T47D (cell line): ENCODE results near the gene HESX1.
A peak's percentile ranks its signal among the peaks of the same experiment; 100 is the strongest.

Source experiments
- DNase-seq, 2 experiments: peaks; one replicate each; pipeline versions ENCODE4 v3.0.0 to v3.0.0-alpha.2; 2011 to 2012; ENCODE audit warnings: low read depth in 1 of 2, low spot score in 1 of 2
- JUND ChIP-seq: IDR thresholded peaks from 2 replicates; pipeline ENCODE4 v1.6.1; 2012; ENCODE audit warnings: low read depth
- in situ Hi-C: cut with HindIII; loops from 2 replicates; pipeline ENCODE4 v1.10.0; 2016; ENCODE audit warnings: low sequenced_read_pairs, low pct_unique_long_range_greater_than_20kb

Gene HESX1

GRCh38 chr3:57192028-57192427, 7.8 kb downstream of the HESX1 start:
- no peak for DNase-seq
- in situ Hi-C loops: no loop called here
- no peak for TF ChIP-seq JUND

GRCh38 chr3:57184526-57184925, 15.3 kb downstream of the HESX1 start:
- TF ChIP-seq JUND: no peak
- in situ Hi-C loops: no loop called here
- DNase-seq: no peak

DNA sequence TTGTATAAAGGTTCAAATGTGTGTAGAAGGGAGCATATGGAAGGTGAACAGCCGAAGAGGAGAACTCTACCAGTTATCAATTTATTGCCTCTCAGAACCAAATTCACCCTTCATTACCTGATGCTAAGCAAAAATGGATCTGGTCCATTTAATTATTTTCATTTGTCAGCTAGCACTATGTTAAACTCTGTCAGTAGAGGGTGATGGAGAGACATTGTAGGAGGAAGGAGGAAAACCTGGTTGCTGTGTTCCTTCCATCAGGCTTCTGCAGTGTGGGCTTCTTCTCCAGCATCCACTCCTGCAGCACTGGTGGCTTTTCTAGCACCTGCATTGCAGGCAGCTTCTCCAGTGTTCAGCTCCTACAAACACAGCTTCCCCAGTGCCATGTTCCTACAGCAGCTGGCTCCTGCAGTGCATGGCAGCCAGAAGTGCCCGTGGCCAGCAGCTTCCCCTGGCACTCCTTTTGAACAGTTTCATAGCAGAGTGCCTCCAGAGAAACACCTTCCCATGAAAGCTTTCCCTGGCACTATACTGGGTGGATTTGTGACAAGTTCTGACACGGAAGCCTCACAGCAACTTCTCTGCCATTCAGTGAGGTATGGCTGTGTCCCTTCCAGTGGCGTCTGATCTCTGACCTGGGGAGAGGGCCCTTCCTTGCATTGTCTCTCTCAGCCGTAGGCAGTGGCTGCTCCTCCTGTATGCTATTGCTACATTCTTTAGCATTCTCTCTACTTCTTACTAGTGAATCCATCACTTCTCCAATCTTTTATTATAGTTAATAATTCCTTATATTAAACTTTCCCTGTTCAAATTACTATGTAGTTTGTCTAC, 20.0 kb downstream of the HESX1 start:
- no peak for TF ChIP-seq JUND
- in situ Hi-C loops: no loop called here
- peak in 1 of 2 experiments; percentile 55 for DNase-seq

DNA sequence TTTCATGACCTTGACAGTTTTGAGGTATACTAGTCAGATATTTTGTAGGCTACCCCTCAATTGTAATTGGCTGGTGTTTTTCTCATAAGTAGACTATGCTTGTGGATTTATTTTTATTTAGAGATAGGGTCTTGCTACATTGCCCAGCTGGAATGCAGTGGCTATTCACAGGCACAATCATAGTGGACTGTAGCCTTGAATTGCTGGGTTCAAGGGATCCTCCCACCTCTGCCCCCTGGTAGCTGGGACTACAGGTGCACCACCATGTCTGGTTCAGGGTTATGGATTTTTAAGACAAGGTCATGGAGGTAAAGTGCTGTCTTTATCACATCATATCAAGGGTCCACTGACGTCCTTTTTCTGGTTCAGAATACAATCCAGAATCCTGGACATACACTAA, 23.7 kb downstream of the HESX1 start:
- DNase-seq: no peak
- TF ChIP-seq JUND: no peak
- in situ Hi-C loops: no loop called here

GRCh38 chr3:57173687-57174086, 26.1 kb downstream of the HESX1 start:
- TF ChIP-seq JUND: no peak
- in situ Hi-C loops: no loop called here
- DNase-seq: no peak

GRCh38 chr3:57170946-57171345, 28.8 kb downstream of the HESX1 start:
- TF ChIP-seq JUND: no peak
- in situ Hi-C loops: no loop called here
- no peak for DNase-seq

- in situ Hi-C loops: no loop called here
- DNase-seq: peak; percentile 39 to 76
- no peak for TF ChIP-seq JUND
Observed at GRCh38 chr3:57169872-57170623, 29.7 kb downstream of the HESX1 start.

- no peak for DNase-seq
- in situ Hi-C loops: no loop called here
- no peak for TF ChIP-seq JUND
Observed at GRCh38 chr3:57169108-57169507, 30.7 kb downstream of the HESX1 start.

DNA sequence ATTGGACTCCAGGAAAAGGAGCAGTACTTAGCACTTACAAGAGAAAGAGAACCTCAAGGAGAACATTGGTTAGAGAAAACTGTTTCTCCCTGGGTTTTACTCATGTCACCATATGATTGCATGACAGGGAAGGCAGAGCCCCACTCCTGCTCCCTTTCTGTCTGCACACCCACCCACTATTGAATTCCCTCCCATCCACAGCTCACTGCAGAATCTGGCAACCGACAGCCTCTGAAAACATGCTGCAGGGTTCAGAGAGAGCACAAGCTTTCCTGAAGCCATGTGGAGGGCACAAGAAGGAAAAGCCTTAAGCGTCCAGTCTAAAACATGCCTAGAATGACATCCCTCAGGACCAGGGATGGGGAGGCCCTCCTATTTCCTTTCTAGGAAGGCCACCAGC, 31.6 kb downstream of the HESX1 start:
- in situ Hi-C loops: no loop called here

GRCh38 chr3:57166660-57167059, 33.1 kb downstream of the HESX1 start:
- no peak for DNase-seq
- no peak for TF ChIP-seq JUND
- in situ Hi-C loops: no loop called here

More for the DNA sequence above, 31.6 kb downstream of the HESX1 start:
- no peak for TF ChIP-seq JUND
- no peak for DNase-seq

DNA sequence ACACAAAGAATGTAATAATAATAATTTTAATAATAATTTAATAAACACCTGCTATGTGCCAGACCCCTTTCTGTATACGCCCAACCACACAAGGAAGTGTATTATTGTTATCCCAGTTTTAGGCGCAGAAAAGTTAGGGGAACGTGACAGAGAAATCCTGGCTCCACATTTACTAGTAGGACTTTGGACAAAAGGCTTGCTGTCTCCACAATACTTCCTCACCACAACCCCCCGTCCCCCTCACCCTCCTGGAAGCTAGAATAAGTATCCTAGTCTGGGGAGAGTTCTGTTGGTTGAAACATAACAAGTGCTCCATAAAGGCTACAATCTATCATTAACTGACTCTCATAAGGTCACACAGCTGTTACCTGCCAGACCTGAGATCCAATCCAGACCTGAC, 34.1 kb downstream of the HESX1 start:
- in situ Hi-C loops: no loop called here
- DNase-seq: no peak
- no peak for TF ChIP-seq JUND

DNA sequence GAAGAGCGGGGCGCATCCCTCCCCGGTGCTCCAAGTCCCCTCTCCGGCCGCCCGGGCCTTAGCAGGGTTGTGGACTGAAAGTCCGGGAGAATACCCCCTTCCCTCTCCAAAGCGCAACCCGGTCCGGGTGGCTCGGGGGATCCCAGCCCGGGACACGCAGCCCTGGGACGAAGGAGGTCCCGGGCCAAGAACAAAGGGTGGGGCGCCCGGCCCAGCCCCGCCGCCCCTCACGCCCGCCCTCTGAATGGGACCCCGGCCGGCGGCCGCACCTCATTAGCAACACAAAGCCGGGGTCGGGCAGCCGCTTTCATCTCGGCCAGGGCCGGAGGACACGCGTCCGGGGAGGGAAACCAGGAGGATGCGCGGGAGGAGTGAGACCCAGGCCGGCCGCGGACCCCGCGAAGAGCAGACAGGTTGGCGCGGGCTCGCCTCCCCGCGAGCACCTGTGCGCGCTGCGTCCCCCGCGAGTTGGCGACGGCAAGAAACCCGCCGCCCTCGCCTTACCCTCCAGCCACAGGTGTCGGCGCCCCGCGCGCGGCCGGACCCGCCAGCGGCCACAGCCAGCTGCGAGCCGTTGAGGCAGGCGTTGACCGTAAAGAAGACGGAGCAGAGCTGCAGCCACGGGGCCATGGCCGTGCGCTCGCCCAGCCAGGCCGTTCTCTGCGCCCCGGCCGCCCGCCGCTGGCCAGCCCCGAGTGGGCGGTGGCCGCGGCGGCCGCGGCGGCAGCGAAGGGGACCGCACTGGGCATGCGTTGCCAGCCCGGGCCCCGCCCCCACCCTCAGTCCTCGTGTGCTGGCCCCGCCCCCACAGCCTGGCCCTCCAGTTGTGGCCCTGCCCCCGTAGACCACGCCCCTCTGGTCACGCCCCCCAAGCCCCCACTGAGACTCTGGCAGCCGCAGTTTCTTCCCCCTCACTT, 34.9 kb downstream of the HESX1 start, which contains the start of gene IL17RD:
TSS of gene IL17RD (minus strand) at position 697 of the 917 bp plus-strand sequence. CDS start at position 630, 67 bp downstream.
- peak; percentile 48 to 76 for DNase-seq
- TF ChIP-seq JUND: no peak
- in situ Hi-C loops: no loop called here
